Measurements from ENCODE around the gene CYB561.

Gene CYB561

GRCh38 chr17:63430223-63430622, 15.9 kb downstream of the CYB561 start:
- Histone ChIP-seq H3K4me1 (ENCODE audit: control insufficient read depth, insufficient read depth, low read length) (peaks cover 42% of the 10 kb centered on the region), H3K27ac (ENCODE audit: low read depth, low read length) (no peak overlapping the region), H3K9me3 (ENCODE audit: control insufficient read depth, insufficient read depth, low read depth, low read length) (no peaks in the 10 kb centered on the region), H3K27me3 (ENCODE audit: control insufficient read depth, insufficient read depth, low read length) (no peaks in the 10 kb centered on the region), H3K9ac (ENCODE audit: low read length) (no peak overlapping the region), H3K4me3 (ENCODE audit: low read depth, low read length) (no peak overlapping the region), H3K36me3 (ENCODE audit: control insufficient read depth, insufficient read depth, low read length) (0 out of 2 replicates have a peak, but pooled peaks cover 2% of the 10 kb centered on the region)

- no peak overlapping the region for H3K4me3 ChIP-seq (ENCODE audit: low read depth, low read length)
- H3K9me3 ChIP-seq (ENCODE audit: control insufficient read depth, insufficient read depth, low read depth, low read length), result no peaks in the 10 kb centered on the region
- no peaks in the 10 kb centered on the region for H3K27me3 ChIP-seq (ENCODE audit: control insufficient read depth, insufficient read depth, low read length)
- no peaks in the 10 kb centered on the region for H3K36me3 ChIP-seq (ENCODE audit: control insufficient read depth, insufficient read depth, low read length)
- H3K27ac ChIP-seq (ENCODE audit: low read depth, low read length), result no peak overlapping the region
- no peak overlapping the region for H3K9ac ChIP-seq (ENCODE audit: low read length)
- H3K4me1 ChIP-seq (ENCODE audit: control insufficient read depth, insufficient read depth, low read length), result peaks cover 40% of the 10 kb centered on the region
Measured at GRCh38 chr17:63429766-63430165, 16.3 kb downstream of the CYB561 start.

- Histone ChIP-seq H3K4me1 (ENCODE audit: control insufficient read depth, insufficient read depth, low read length) (peaks cover 35% of the 10 kb centered on the region), H3K36me3 (ENCODE audit: control insufficient read depth, insufficient read depth, low read length) (no peaks in the 10 kb centered on the region), H3K9me3 (ENCODE audit: control insufficient read depth, insufficient read depth, low read depth, low read length) (no peaks in the 10 kb centered on the region), H3K9ac (ENCODE audit: low read length) (no peak overlapping the region), H3K27me3 (ENCODE audit: control insufficient read depth, insufficient read depth, low read length) (no peaks in the 10 kb centered on the region), H3K4me3 (ENCODE audit: low read depth, low read length) (no peak overlapping the region), H3K27ac (ENCODE audit: low read depth, low read length) (no peak overlapping the region)
Measured at GRCh38 chr17:63426917-63427308, 19.2 kb downstream of the CYB561 start.

- no peak overlapping the region for H3K4me3 ChIP-seq (ENCODE audit: low read depth, low read length)
- no peak overlapping the region for H3K27ac ChIP-seq (ENCODE audit: low read depth, low read length)
- no peaks in the 10 kb centered on the region for H3K27me3 ChIP-seq (ENCODE audit: control insufficient read depth, insufficient read depth, low read length)
- no peak overlapping the region for H3K9ac ChIP-seq (ENCODE audit: low read length)
- no peaks in the 10 kb centered on the region for H3K9me3 ChIP-seq (ENCODE audit: control insufficient read depth, insufficient read depth, low read depth, low read length)
- no peaks in the 10 kb centered on the region for H3K36me3 ChIP-seq (ENCODE audit: control insufficient read depth, insufficient read depth, low read length)
- peaks cover 32% of the 10 kb centered on the region for H3K4me1 ChIP-seq (ENCODE audit: control insufficient read depth, insufficient read depth, low read length)
Measured at GRCh38 chr17:63426041-63426916, 19.8 kb downstream of the CYB561 start.

- no peak overlapping the region for H3K9ac ChIP-seq (ENCODE audit: low read length)
Measured at GRCh38 chr17:63425483-63425882, 20.6 kb downstream of the CYB561 start.

GRCh38 chr17:63423963-63424362, 22.1 kb downstream of the CYB561 start:
- Histone ChIP-seq H3K4me3 (ENCODE audit: low read depth, low read length) (no peak overlapping the region), H3K27ac (ENCODE audit: low read depth, low read length) (no peak overlapping the region), H3K9me3 (ENCODE audit: control insufficient read depth, insufficient read depth, low read depth, low read length) (no peaks in the 10 kb centered on the region), H3K27me3 (ENCODE audit: control insufficient read depth, insufficient read depth, low read length) (no peaks in the 10 kb centered on the region), H3K9ac (ENCODE audit: low read length) (no peak overlapping the region), H3K36me3 (ENCODE audit: control insufficient read depth, insufficient read depth, low read length) (no peaks in the 10 kb centered on the region), H3K4me1 (ENCODE audit: control insufficient read depth, insufficient read depth, low read length) (peaks cover 24% of the 10 kb centered on the region)

More at GRCh38 chr17:63425483-63425882, 20.6 kb downstream of the CYB561 start:
- Histone ChIP-seq H3K27me3 (ENCODE audit: control insufficient read depth, insufficient read depth, low read length) (no peaks in the 10 kb centered on the region), H3K9me3 (ENCODE audit: control insufficient read depth, insufficient read depth, low read depth, low read length) (no peaks in the 10 kb centered on the region), H3K27ac (ENCODE audit: low read depth, low read length) (no peak overlapping the region), H3K4me3 (ENCODE audit: low read depth, low read length) (no peak overlapping the region), H3K4me1 (ENCODE audit: control insufficient read depth, insufficient read depth, low read length) (peaks cover 32% of the 10 kb centered on the region), H3K36me3 (ENCODE audit: control insufficient read depth, insufficient read depth, low read length) (no peaks in the 10 kb centered on the region)

- Histone ChIP-seq H3K27ac (ENCODE audit: low read depth, low read length) (no peak overlapping the region), H3K9me3 (ENCODE audit: control insufficient read depth, insufficient read depth, low read depth, low read length) (no peaks in the 10 kb centered on the region), H3K36me3 (ENCODE audit: control insufficient read depth, insufficient read depth, low read length) (no peaks in the 10 kb centered on the region), H3K9ac (ENCODE audit: low read length) (no peak overlapping the region), H3K27me3 (ENCODE audit: control insufficient read depth, insufficient read depth, low read length) (no peaks in the 10 kb centered on the region), H3K4me1 (ENCODE audit: control insufficient read depth, insufficient read depth, low read length) (peaks cover 22% of the 10 kb centered on the region), H3K4me3 (ENCODE audit: low read depth, low read length) (no peak overlapping the region)
Measured at GRCh38 chr17:63423251-63423950, 22.7 kb downstream of the CYB561 start.

GRCh38 chr17:63421681-63422645, 24.1 kb downstream of the CYB561 start:
- Histone ChIP-seq H3K9me3 (ENCODE audit: control insufficient read depth, insufficient read depth, low read depth, low read length) (no peaks in the 10 kb centered on the region), H3K27ac (ENCODE audit: low read depth, low read length) (no peak overlapping the region), H3K9ac (ENCODE audit: low read length) (no peak overlapping the region), H3K4me1 (ENCODE audit: control insufficient read depth, insufficient read depth, low read length) (peaks cover 10% of the 10 kb centered on the region), H3K36me3 (ENCODE audit: control insufficient read depth, insufficient read depth, low read length) (no peaks in the 10 kb centered on the region), H3K4me3 (ENCODE audit: low read depth, low read length) (no peak overlapping the region), H3K27me3 (ENCODE audit: control insufficient read depth, insufficient read depth, low read length) (no peaks in the 10 kb centered on the region)

- H3K36me3 ChIP-seq (ENCODE audit: control insufficient read depth, insufficient read depth, low read length), result no peaks in the 10 kb centered on the region
- H3K9me3 ChIP-seq (ENCODE audit: control insufficient read depth, insufficient read depth, low read depth, low read length), result no peaks in the 10 kb centered on the region
- H3K27ac ChIP-seq (ENCODE audit: low read depth, low read length), result no peak overlapping the region
- no peaks in the 10 kb centered on the region for H3K27me3 ChIP-seq (ENCODE audit: control insufficient read depth, insufficient read depth, low read length)
- H3K9ac ChIP-seq (ENCODE audit: low read length), result no peak overlapping the region
- H3K4me1 ChIP-seq (ENCODE audit: control insufficient read depth, insufficient read depth, low read length), result peaks cover 3% of the 10 kb centered on the region; the same call in 1 of the 2 replicates
- no peak overlapping the region for H3K4me3 ChIP-seq (ENCODE audit: low read depth, low read length)
Measured at GRCh38 chr17:63420868-63421680, 25.0 kb downstream of the CYB561 start.

Data from HUES6 (cell line).